HUES6 (cell line): ENCODE results near the gene RPH3AL.
"Not testable (repeated sequence)": the region's sequence is repeated elsewhere in the genome, so short reads cannot be mapped to it uniquely, and the experiment has no call there.

Source experiments
- H3K27ac ChIP-seq: 2 replicates; pipeline ENCODE4 v1.7.0; 2013; ENCODE audit warnings: low read depth, mild to moderate bottlenecking, low read length, inconsistent platforms
- H3K27me3 ChIP-seq: 2 replicates; pipeline ENCODE4 v1.6.1; 2013; ENCODE audit warnings: low read length; ENCODE audit not compliant: control insufficient read depth, insufficient read depth
- H3K36me3 ChIP-seq: 2 replicates; pipeline ENCODE4 v1.6.1; 2013; ENCODE audit warnings: low read length; ENCODE audit not compliant: control insufficient read depth, insufficient read depth
- H3K4me1 ChIP-seq: 2 replicates; pipeline ENCODE4 v1.6.1; 2013; ENCODE audit warnings: low read length; ENCODE audit not compliant: control insufficient read depth, insufficient read depth
- H3K4me3 ChIP-seq: 2 replicates; pipeline ENCODE4 v1.5.1; 2013; ENCODE audit warnings: low read depth, low read length
- H3K9ac ChIP-seq: one replicate; pipeline ENCODE4 v1.6.1; 2013; ENCODE audit warnings: mild to moderate bottlenecking, low read length
- H3K9me3 ChIP-seq: 2 replicates; pipeline ENCODE4 v1.6.1; 2013; ENCODE audit warnings: low read depth, low read length; ENCODE audit not compliant: control insufficient read depth, insufficient read depth

Gene RPH3AL

GRCh38 chr17:378068-378467 lies 25.5 kb upstream of the RPH3AL start:
- Histone ChIP-seq H3K9me3 (no peaks in the 10 kb centered on the region), H3K27me3 (peaks cover 21% of the 10 kb centered on the region), H3K9ac (no peak overlapping the region), H3K36me3 (no peaks in the 10 kb centered on the region), H3K27ac (no peak overlapping the region), H3K4me1 (peaks cover 10% of the 10 kb centered on the region), H3K4me3 (no peak overlapping the region)

- Histone ChIP-seq H3K36me3 (no peaks in the 10 kb centered on the region), H3K27ac (no peak overlapping the region), H3K9ac (no peak overlapping the region), H3K4me3 (no peak overlapping the region), H3K27me3 (peaks cover 13% of the 10 kb centered on the region), H3K4me1 (peaks cover 2% of the 10 kb centered on the region; the same call in 1 of the 2 replicates), H3K9me3 (no peaks in the 10 kb centered on the region)
Observed at GRCh38 chr17:376936-377863, 24.6 kb upstream of the RPH3AL start.

DNA sequence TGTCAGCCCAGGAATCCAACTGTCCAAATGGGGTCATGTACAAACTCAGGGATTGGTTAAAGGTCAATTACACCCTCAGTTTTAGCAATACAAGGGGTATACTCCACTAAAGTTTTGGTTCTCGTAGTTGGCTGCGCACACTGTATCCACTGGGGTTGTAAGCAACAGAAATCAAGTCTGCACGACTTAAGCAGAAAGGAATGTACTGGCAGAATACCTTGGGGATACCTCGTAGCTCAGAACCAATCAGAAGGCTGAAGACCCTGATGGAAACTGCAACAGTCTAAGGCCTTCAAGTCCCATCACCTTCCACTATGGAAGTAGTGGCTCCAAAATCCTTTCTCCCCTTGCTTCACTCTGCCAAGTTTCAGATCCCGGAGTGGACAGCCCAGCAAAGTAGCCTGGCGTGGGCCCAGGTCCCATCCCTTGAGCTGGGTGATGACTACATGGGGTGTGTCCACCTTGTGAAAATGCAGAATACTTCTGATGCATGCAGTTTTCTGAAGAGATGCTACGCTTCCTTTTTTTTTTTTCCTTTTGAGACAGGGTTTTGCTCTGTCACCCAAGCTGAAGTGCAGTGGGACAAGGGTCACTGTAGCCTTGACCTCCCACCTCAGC lies 21.1 kb upstream of the RPH3AL start:
- Histone ChIP-seq H3K27ac (no peak overlapping the region), H3K4me3 (no peak overlapping the region), H3K9me3 (0 out of 2 replicates have a peak, but pooled peaks cover under 1% of the 10 kb centered on the region), H3K36me3 (no peaks in the 10 kb centered on the region), H3K27me3 (peaks cover 2% of the 10 kb centered on the region; the same call in 1 of the 2 replicates), H3K9ac (no peak overlapping the region), H3K4me1 (no peaks in the 10 kb centered on the region)

DNA sequence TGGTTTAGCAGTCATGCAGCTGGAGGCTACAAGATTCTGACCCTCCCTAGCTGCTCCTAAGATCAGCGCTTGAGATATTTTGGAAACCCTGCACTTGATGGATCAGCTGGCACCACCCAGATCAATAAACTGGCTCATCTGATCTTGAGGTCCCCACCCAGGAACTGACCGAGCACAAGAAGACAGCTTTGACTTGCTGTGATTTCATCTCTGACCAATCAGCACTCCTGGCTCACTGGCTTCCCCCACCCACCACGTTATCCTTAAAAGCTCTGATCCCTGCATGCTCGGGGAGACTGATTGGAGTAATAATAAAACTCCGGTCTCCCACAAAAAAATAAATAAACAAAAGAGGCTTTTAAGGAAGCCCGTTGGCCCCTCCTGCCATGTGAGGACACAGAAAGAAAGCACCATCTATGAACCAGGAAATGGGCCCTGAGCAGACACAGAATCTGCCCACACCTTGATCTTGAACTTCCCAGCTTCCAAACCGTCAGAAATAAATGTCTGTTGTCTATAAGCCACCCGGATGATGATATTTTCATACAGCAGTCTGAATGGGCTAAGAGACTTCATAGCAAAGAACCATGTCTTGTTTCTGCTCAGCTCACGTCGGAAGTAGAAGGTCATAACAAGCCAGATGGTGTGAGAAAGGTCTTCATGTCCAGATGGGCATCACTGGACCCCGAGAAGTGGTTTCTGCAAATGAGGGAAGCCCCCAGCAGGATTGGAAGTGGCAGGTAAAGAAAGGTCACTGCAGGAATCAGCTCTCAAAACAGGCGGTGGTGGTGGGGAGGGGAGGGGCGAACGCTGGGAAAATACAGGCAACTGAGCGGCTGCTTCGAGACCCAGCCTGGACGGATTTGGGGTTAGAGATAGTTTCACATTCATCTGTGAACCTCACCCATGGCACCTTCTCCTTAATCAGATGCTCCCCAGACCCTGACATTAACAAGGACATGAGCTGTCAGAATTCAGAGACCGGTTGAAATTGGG lies 19.8 kb upstream of the RPH3AL start:
- Histone ChIP-seq H3K4me1 (no peaks in the 10 kb centered on the region), H3K9ac (no peak overlapping the region), H3K27me3 (peaks cover 2% of the 10 kb centered on the region; the same call in 1 of the 2 replicates), H3K4me3 (no peak overlapping the region), H3K9me3 (peaks cover 11% of the 10 kb centered on the region; the same call in 1 of the 2 replicates), H3K36me3 (no peaks in the 10 kb centered on the region), H3K27ac (no peak overlapping the region)

GRCh38 chr17:371583-371982 lies 19.0 kb upstream of the RPH3AL start:
- Histone ChIP-seq H3K9me3 (peaks cover 11% of the 10 kb centered on the region; the same call in 1 of the 2 replicates), H3K4me1 (no peaks in the 10 kb centered on the region), H3K27me3 (peaks cover 2% of the 10 kb centered on the region; the same call in 1 of the 2 replicates), H3K4me3 (no peak overlapping the region), H3K27ac (no peak overlapping the region), H3K36me3 (no peaks in the 10 kb centered on the region), H3K9ac (no peak overlapping the region)

DNA sequence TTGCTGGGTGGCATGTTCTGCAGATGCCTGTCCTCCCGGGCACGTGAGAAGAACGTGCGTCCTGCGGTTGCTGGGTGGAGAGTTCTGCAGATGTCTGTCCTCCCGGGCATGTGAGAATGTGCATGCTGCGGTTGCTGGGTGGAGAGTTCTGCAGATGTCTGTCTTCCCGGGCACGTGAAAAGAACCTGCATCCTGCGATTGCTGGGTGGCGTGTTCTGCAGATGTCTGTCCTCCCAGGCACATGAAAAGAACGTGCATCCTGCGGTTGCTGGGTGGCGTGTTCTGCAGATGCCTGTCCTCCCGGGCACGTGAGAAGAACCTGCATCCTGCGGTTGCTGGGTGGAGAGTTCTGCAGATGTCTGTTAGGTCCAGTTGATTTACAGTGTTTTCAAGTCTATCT lies 15.0 kb upstream of the RPH3AL start:
- H3K27ac ChIP-seq, H3K36me3 ChIP-seq, H3K9ac ChIP-seq, H3K4me3 ChIP-seq, H3K27me3 ChIP-seq, H3K4me1 ChIP-seq: not testable (repeated sequence)
- peaks cover 12% of the 10 kb centered on the region; the same call in 1 of the 2 replicates for H3K9me3 ChIP-seq

DNA sequence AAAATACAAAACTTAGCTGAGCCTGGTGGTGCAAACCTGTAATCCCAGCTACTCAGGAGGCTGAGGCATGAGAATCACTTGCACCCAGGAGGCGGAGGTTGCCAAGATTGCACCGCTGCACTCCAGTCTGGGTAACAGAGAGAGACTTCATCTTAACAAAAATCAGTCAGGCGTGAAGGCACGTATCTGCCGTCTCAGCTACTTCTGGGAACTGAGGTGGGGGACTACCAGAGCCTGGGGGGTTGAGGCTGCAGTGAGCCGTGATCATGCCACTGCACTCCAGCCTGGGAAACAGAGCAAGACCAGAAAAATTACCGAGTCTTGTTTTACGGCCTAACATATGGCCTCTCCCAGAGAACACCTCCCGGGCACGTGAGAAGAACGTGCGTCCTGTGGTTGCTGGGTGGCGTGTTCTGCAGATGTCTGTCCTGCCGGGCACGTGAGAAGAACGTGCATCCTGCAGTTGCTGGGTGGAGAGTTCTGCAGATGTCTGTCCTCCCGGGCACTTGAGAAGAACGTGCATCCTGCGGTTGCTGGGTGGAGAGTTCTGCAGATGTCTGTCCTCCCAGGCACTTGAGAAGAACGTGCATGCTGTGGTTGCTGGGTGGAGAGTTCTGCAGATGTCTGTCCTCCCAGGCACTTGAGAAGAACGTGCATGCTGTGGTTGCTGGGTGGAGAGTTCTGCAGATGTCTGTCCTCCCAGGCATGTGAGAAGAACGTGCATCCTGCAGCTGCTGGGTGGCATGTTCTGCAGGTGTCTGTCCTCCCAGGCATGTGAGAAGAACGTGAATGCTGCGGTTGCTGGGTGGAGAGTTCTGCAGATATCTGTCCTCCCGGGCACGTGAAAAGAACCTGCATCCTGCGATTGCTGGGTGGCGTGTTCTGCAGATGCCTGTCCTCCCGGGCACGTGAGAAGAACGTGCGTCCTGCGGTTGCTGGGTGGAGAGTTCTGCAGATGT lies 14.3 kb upstream of the RPH3AL start:
- not testable (repeated sequence) for H3K27ac ChIP-seq, H3K9ac ChIP-seq, H3K27me3 ChIP-seq, H3K36me3 ChIP-seq, H3K4me1 ChIP-seq, H3K4me3 ChIP-seq
- peaks cover 13% of the 10 kb centered on the region; the same call in 1 of the 2 replicates for H3K9me3 ChIP-seq

DNA sequence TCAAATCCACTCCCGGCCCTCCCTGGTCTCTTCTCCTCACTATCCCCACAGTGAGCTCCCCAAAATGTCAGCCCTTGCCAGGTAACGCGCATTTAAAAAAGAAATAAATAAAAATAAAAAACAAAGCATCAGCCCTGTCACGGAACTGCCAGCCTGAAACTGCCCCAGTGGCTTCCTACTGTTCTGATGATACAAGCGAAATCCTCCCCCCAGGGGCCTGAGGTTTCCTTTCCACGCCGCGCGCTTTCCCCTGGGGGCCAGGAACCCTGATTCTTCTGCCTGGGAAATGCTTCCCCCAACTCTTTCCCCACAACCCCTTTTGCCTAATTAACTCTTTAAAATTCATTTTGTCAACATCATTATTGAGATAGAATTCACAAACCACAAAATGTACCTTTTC lies 12.2 kb upstream of the RPH3AL start:
- H3K36me3 ChIP-seq: no peaks in the 10 kb centered on the region
- H3K9me3 ChIP-seq: peaks cover 13% of the 10 kb centered on the region; the same call in 1 of the 2 replicates
- H3K27ac ChIP-seq: no peak overlapping the region
- no peak overlapping the region for H3K9ac ChIP-seq
- no peaks in the 10 kb centered on the region for H3K27me3 ChIP-seq
- H3K4me3 ChIP-seq: no peak overlapping the region
- no peaks in the 10 kb centered on the region for H3K4me1 ChIP-seq

DNA sequence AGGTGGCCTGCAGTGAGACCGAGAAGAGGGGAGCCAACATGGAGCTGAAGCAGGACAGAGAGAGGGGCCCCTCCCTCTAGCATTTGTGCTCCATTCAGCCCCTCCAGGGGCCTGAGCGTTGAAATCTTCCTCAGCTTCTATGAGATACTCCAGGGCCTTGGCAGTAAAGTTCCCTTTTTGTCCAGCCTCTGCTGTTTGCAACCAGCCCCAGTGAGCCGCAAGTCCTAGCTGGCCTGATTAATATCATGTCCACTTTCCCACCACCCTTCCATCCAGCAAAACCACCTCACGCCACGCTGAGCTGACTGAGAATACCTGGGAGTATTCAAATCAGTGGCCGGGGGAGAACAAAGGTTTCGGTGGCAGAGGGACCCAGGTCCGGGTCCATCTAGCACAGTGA lies 11.7 kb upstream of the RPH3AL start:
- Histone ChIP-seq H3K9ac (no peak overlapping the region), H3K27ac (no peak overlapping the region), H3K36me3 (no peaks in the 10 kb centered on the region), H3K4me3 (no peak overlapping the region), H3K27me3 (no peaks in the 10 kb centered on the region), H3K9me3 (peaks cover 13% of the 10 kb centered on the region; the same call in 1 of the 2 replicates), H3K4me1 (no peaks in the 10 kb centered on the region)

DNA sequence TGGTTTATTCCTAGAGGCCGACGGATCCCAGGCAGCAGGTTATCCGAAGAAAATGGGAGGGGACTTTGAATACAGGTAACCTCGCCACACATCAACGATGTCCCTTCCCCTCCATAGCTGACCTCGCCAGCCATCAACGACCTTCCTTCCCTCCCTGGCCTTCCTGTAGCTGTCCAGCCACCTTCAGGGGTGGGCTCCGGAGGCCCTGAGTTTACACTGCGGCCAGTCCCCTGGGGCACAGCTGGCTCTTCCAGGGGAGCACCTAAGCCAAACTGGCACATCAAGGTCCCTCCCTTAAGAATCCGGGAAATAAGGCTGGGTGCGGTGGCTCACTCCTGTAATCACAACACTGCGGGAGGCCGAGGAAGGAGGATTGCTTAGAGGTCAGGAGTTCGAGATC lies 10.1 kb upstream of the RPH3AL start:
- H3K27me3 ChIP-seq: no peaks in the 10 kb centered on the region
- no peak overlapping the region for H3K27ac ChIP-seq
- peaks cover 2% of the 10 kb centered on the region; the same call in 1 of the 2 replicates for H3K9me3 ChIP-seq
- no peak overlapping the region for H3K9ac ChIP-seq
- no peak overlapping the region for H3K4me3 ChIP-seq
- no peaks in the 10 kb centered on the region for H3K4me1 ChIP-seq
- H3K36me3 ChIP-seq: no peaks in the 10 kb centered on the region
